ENCODE results near the gene CGNL1. TPM values are rescaled to one million over a fixed set of nuclear protein-coding genes. Genes with fewer than 3 reads are reported as not detected.

The CGNL1 gene
- total RNA-seq = 10 to 100 TPM; 40.1 to 81.8 (median 63.0) TPM

GRCh38 chr15:57375827-57376695 is at the start of gene CGNL1:
Gene CGNL1 (plus strand): TSS chr15:57376505. CDS start chr15:57438000, 61,495 bp downstream.
- TF ChIP-seq POLR2A (IDR thresholded peaks at IDR 0.05) (peak in 2 of 4 donors; percentile 12 to 73), CTCF (IDR thresholded peaks at IDR 0.05) (no peak)
- Histone ChIP-seq H3K27ac (peak within 1 kb of the TSS; percentile 57 to 84 (median 76)), H3K36me3 (no peaks in the 10 kb centered on the region), H3K27me3 (no peaks in the 10 kb centered on the region), H3K9me3 (no peaks in the 10 kb centered on the region), H3K4me1 (peaks cover 6 to 17% (median 11%) of the 10 kb centered on the region in 4 donors), H3K4me3 (peak within 1 kb of the TSS; percentile 46 to 74 (median 66))
- DNase-seq (peak; percentile 60 to 92), ATAC-seq (ENCODE audit: low FRiP score in 2 of 2) (peak; percentile 52 to 89)
- 40 to 55% methylated on average over 24 to 36 of the region's 76 CpGs for WGBS, 2 donors

- peaks cover 0 to 6% (median 5%) of the 10 kb centered on the region in 4 donors for H3K4me1 ChIP-seq
- H3K27ac ChIP-seq = no peak overlapping the region
- TF ChIP-seq CTCF (IDR thresholded peaks at IDR 0.05) (no peak), POLR2AphosphoS5 (IDR thresholded peaks at IDR 0.05) (no peak), POLR2A (IDR thresholded peaks at IDR 0.05) (no peak), EP300 (IDR thresholded peaks at IDR 0.05) (no peak)
- H3K4me3 ChIP-seq = no peak overlapping the region
- WGBS, 2 donors = 83 to 88% methylated on average over 11 of the region's 11 CpGs
- no peaks in the 10 kb centered on the region for H3K27me3 ChIP-seq
- H3K9me3 ChIP-seq = no peaks in the 10 kb centered on the region
- no peaks in the 10 kb centered on the region for H3K36me3 ChIP-seq
- DNase-seq (no peak), ATAC-seq (ENCODE audit: low FRiP score in 2 of 2) (peak in 1 of 2 donors; percentile 85)
Measured at GRCh38 chr15:57327985-57328471, 48.3 kb upstream of the CGNL1 start.

- no peaks in the 10 kb centered on the region for H3K27me3 ChIP-seq
- no peaks in the 10 kb centered on the region for H3K9me3 ChIP-seq
- 89 to 95% methylated on average over 8 of the region's 8 CpGs for WGBS, 2 donors
- peaks cover 0 to 4% (median 3%) of the 10 kb centered on the region in 4 donors for H3K4me1 ChIP-seq
- no peak for TF ChIP-seq POLR2A (IDR thresholded peaks at IDR 0.05)
- TF ChIP-seq POLR2AphosphoS5 (IDR thresholded peaks at IDR 0.05) = no peak
- no peak for TF ChIP-seq CTCF (IDR thresholded peaks at IDR 0.05)
- TF ChIP-seq EP300 (IDR thresholded peaks at IDR 0.05) = no peak
- H3K27ac ChIP-seq = no peak overlapping the region
- DNase-seq (no peak), ATAC-seq (ENCODE audit: low FRiP score in 2 of 2) (no peak)
- no peaks in the 10 kb centered on the region for H3K36me3 ChIP-seq
- H3K4me3 ChIP-seq = no peak overlapping the region
Measured at GRCh38 chr15:57328479-57328878, 47.8 kb upstream of the CGNL1 start.

- Histone ChIP-seq H3K36me3 (no peaks in the 10 kb centered on the region), H3K27me3 (no peaks in the 10 kb centered on the region), H3K27ac (no peak overlapping the region), H3K9me3 (no peaks in the 10 kb centered on the region), H3K4me1 (peaks cover 0 to 2% (median under 1%) of the 10 kb centered on the region in 4 donors), H3K4me3 (no peak overlapping the region)
- DNase-seq (no peak), ATAC-seq (ENCODE audit: low FRiP score in 2 of 2) (no peak)
- no peak for TF ChIP-seq EP300 (IDR thresholded peaks at IDR 0.05)
- TF ChIP-seq POLR2A (IDR thresholded peaks at IDR 0.05) = no peak
- no peak for TF ChIP-seq CTCF (IDR thresholded peaks at IDR 0.05)
- no peak for TF ChIP-seq POLR2AphosphoS5 (IDR thresholded peaks at IDR 0.05)
- WGBS, 2 donors = 51 to 53% methylated on average over 5 of the region's 5 CpGs
Measured at GRCh38 chr15:57328897-57329296, 47.4 kb upstream of the CGNL1 start.

All from upper lobe of left lung (tissue), 6 donors.